Activated CD8-positive, alpha-beta T cell treated with anti-CD3 and anti-CD28 coated beads for 36 hours (primary cell): ENCODE results near the gene CD247. TPM values are rescaled to one million over a fixed set of nuclear protein-coding genes. Genes with fewer than 3 reads are reported as not detected.
A peak's percentile ranks its signal among the peaks of the same experiment; 100 is the strongest.

ENCODE experiments used
- ATAC-seq: fragments of 200-7000 bp; cut with Tn5 transposase; one replicate; pipeline ENCODE4 v1.10.0; 2021; ENCODE audit warnings: mild to moderate bottlenecking, moderate library complexity
- CTCF ChIA-PET: fragments of 350-600 bp; sonication (Branson Sonifier 250); formaldehyde crosslinking; loops from one replicate; lab custom pipeline; 2021; ENCODE audit warnings: antibody characterized with exemption; lab: Charles Lee
- POLR2A ChIA-PET: fragments of 350-600 bp; sonication (Branson Sonifier 250); formaldehyde crosslinking; loops from one replicate; lab custom pipeline; 2021; ENCODE audit warnings: antibody characterized with exemption; lab: Charles Lee
- DNase-seq: peaks from one replicate; pipeline ENCODE4 v3.0.0-alpha.2; 2020
- H3K27ac Mint-ChIP-seq: one replicate; pipeline ENCODE4 v1.8.0; 2021; ENCODE audit warnings: mild to moderate bottlenecking, mixed read lengths
- H3K27me3 Mint-ChIP-seq: one replicate; pipeline ENCODE4 v1.8.0; 2021; ENCODE audit warnings: mixed read lengths
- H3K36me3 Mint-ChIP-seq: one replicate; pipeline ENCODE4 v1.8.0; 2021; ENCODE audit warnings: low read depth, mixed read lengths
- H3K4me1 Mint-ChIP-seq: one replicate; pipeline ENCODE4 v1.8.0; 2021; ENCODE audit warnings: low read depth, mixed read lengths
- H3K4me3 Mint-ChIP-seq: one replicate; pipeline ENCODE4 v1.8.0; 2021; ENCODE audit warnings: mild to moderate bottlenecking, moderate library complexity, mixed read lengths
- H3K9me3 Mint-ChIP-seq: one replicate; pipeline ENCODE4 v1.8.0; 2021; ENCODE audit warnings: mixed read lengths
- CTCF ChIP-seq: fragments of 200-600 bp; IDR thresholded peaks from one replicate; pipeline ENCODE4 v1.8.0; 2022; ENCODE audit warnings: antibody characterized with exemption, mild to moderate bottlenecking
- intact Hi-C: fragments of 100-400 bp; cut with micrococcal nuclease; formaldehyde crosslinking; loops from one replicate; pipeline ENCODE4 v1.10.0; 2022
- total RNA-seq, 2 experiments: library from RNA; stranded (reverse); gene quantifications; one replicate each; pipeline ENCODE4 v1.2.3, GENCODE V29; 2021

The CD247 gene
- total RNA-seq, 2 experiments from 2014 or later, result 224 to 229 TPM

- DNase-seq (no peak), ATAC-seq (peak; percentile 32)
- peak overlapping the region; percentile 2 for H3K27ac Mint-ChIP-seq
- peaks cover 28% of the 10 kb centered on the region for H3K4me1 Mint-ChIP-seq
- H3K36me3 Mint-ChIP-seq, result peaks cover 5% of the 10 kb centered on the region
- ChIA-PET CTCF (interaction anchor here (0.7 to 7.6 kb wide), 16 partner anchors 9 to 475 kb away, joined by 3 to 94 read pairs (median 6); partner anchors contain the start of gene CREG1), POLR2A (no interaction called here)
- no peaks in the 10 kb centered on the region for H3K9me3 Mint-ChIP-seq
- no peak overlapping the region for H3K4me3 Mint-ChIP-seq
- TF ChIP-seq CTCF, result no peak
- no peaks in the 10 kb centered on the region for H3K27me3 Mint-ChIP-seq
- intact Hi-C loops, result no loop called here
Observed at GRCh38 chr1:167542109-167543032, 24.0 kb upstream of the CD247 start.

DNA sequence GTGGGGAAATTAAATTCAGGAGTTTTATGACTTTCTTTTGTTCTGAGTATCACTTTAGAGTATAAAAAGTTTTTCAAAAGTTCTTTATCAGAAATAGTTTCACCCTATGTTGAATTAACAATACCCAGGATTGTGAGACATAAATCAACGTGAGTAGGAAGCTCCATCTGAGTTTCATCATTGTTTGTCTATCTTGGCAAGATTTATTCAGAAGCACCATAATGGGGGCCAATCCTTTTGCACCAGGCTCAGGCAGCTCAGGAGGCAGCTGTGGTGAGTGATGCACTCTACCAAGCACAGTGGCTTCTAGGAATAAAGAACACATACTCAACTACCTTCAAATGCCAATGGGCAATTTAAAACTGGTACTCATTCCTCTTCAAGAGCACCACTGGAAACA is 23.3 kb upstream of the CD247 start:
- Mint-ChIP-seq H3K36me3 (no peaks in the 10 kb centered on the region), H3K27me3 (no peaks in the 10 kb centered on the region), H3K4me3 (no peak overlapping the region), H3K27ac (no peak overlapping the region), H3K4me1 (peaks cover 28% of the 10 kb centered on the region), H3K9me3 (no peaks in the 10 kb centered on the region)
- POLR2A ChIA-PET, result no interaction called here
- no peak for TF ChIP-seq CTCF
- ATAC-seq (peak; percentile 25), DNase-seq (no peak)
- intact Hi-C loops, result loop anchor here (2.0 kb wide), 1 partner anchor 141 kb away; no protein-coding TSS in a partner anchor
- CTCF ChIA-PET, result interaction anchor here (0.7 to 7.6 kb wide), 27 partner anchors 10 to 474 kb away, joined by 3 to 94 read pairs (median 7); partner anchors contain the start of gene CREG1

GRCh38 chr1:167541003-167541402 is 22.7 kb upstream of the CD247 start:
- peaks cover 28% of the 10 kb centered on the region for H3K4me1 Mint-ChIP-seq
- intact Hi-C loops, result loop anchor here (2.0 kb wide), 1 partner anchor 140 kb away; no protein-coding TSS in a partner anchor
- CTCF ChIA-PET, result interaction anchor here (0.6 to 7.6 kb wide), 58 partner anchors 10 to 631 kb away, joined by 3 to 94 read pairs (median 5); partner anchors contain the start of genes CD247, CREG1 and POU2F1
- POLR2A ChIA-PET, result interaction anchor here (1.2 to 1.6 kb wide), 2 partner anchors 12 to 85 kb away, joined by 3 read pairs; no protein-coding TSS in a partner anchor
- H3K4me3 Mint-ChIP-seq, result no peak overlapping the region
- H3K27me3 Mint-ChIP-seq, result no peaks in the 10 kb centered on the region
- H3K9me3 Mint-ChIP-seq, result no peaks in the 10 kb centered on the region
- no peak overlapping the region for H3K27ac Mint-ChIP-seq
- no peak for TF ChIP-seq CTCF
- ATAC-seq (no peak), DNase-seq (no peak)
- H3K36me3 Mint-ChIP-seq, result no peaks in the 10 kb centered on the region

GRCh38 chr1:167538657-167539056 is 20.3 kb upstream of the CD247 start:
- Mint-ChIP-seq H3K27me3 (no peaks in the 10 kb centered on the region), H3K4me1 (peaks cover 25% of the 10 kb centered on the region), H3K27ac (peak overlapping the region; percentile 2), H3K4me3 (no peak overlapping the region), H3K9me3 (no peaks in the 10 kb centered on the region), H3K36me3 (no peaks in the 10 kb centered on the region)
- intact Hi-C loops, result no loop called here
- ChIA-PET POLR2A (no interaction called here), CTCF (interaction anchor here (0.9 to 7.6 kb wide), 5 partner anchors 9 to 271 kb away, joined by 3 to 94 read pairs (median 3); no protein-coding TSS in a partner anchor)
- DNase-seq (no peak), ATAC-seq (no peak)
- no peak for TF ChIP-seq CTCF
